Measurements from ENCODE around the gene HNRNPAB.
"Not testable (repeated sequence)": the region's sequence is repeated elsewhere in the genome, so short reads cannot be mapped to it uniquely, and the experiment has no call there.

The HNRNPAB gene

GRCh38 chr5:178247481-178248456 is 43.4 kb downstream of the HNRNPAB start:
- DNase-seq: no peak

GRCh38 chr5:178248750-178249149 is 44.4 kb downstream of the HNRNPAB start:
- no peak for DNase-seq

- no peak for DNase-seq
Measured at GRCh38 chr5:178249191-178249989, 45.1 kb downstream of the HNRNPAB start.

GRCh38 chr5:178250263-178250662 is 45.9 kb downstream of the HNRNPAB start:
- no peak for DNase-seq

- DNase-seq: no peak
Measured at GRCh38 chr5:178252258-178252657, 47.9 kb downstream of the HNRNPAB start.

- not testable (repeated sequence) for DNase-seq
Measured at GRCh38 chr5:178253632-178254031, 49.3 kb downstream of the HNRNPAB start.

GRCh38 chr5:178256746-178257145 is 52.4 kb downstream of the HNRNPAB start:
- no peak for DNase-seq

GRCh38 chr5:178257650-178258049 is 53.3 kb downstream of the HNRNPAB start:
- DNase-seq: no peak

- DNase-seq: no peak
Measured at GRCh38 chr5:178259623-178260536, 55.5 kb downstream of the HNRNPAB start.

Measured in NCI-H1417 (cell line).